Measurements from ENCODE around the gene LGALS16. TPM values are rescaled to one million over a fixed set of nuclear protein-coding genes. Genes with fewer than 3 reads are reported as not detected.

Gene LGALS16
- total RNA-seq, 1 experiment from 2014 or later, result not detected

DNA sequence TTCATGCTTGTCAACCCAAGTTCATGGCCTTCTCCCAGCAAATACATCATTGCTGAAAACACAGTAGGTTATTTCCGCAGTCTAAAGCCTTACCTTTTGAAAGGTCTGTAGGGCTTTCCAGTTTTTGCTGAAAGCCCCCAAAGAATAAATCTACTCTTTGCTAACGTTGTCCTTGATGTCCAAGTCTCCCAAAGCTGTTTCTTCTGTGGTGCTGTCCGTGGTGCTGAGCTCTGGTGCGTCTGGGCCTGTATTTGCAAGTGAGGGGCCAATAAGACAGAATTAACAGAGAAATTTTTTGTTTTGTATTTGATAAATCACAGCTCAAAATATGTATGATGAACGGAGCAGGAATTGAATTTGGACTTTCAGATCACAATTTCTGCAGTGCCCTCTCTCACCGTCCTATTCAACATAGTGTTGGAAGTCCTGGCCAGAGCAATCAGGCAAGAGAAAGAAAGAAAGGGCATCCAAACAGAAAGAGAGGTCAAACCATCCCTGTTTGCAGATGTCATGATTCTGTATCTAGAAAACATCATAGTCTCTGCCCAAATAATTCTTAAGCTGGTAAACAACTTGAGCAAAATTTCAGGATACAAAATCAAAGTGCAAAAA is 9.8 kb upstream of the LGALS16 start:
- no TSS peak for BruUV-seq (replicated peaks)

DNA sequence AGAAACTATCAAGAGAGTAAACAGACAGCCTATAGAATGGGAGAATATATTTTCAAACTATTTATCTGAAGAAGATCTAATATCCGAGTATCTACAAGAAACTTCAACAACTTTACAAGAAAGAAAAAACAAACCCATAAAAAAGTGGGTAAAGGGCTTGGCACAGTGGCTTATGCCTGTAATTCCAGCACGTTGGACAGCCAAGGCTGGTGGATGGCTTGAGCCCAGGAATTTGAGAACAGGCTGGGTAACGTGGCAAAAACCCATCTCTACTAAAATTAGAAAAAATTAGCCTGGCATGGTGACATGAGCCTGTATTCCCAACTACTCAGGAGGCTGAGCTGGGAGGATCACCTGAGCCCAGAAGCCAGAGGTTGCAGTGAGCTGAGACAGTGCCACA is 7.8 kb upstream of the LGALS16 start:
- no peaks in the 10 kb centered on the region for H3F3A ChIP-seq (ENCODE audit: insufficient read depth, low read depth)
- H3K4me1 ChIP-seq (replicated peaks; ENCODE audit: insufficient read depth), result no peaks in the 10 kb centered on the region
- no peak overlapping the region for H2AFZ ChIP-seq
- DNase-seq, result no peak
- POLR2A ChIA-PET (ENCODE audit: unreplicated experiment), result no interaction called here
- H4K20me1 ChIP-seq (ENCODE audit: insufficient read depth), result no peaks in the 10 kb centered on the region
- H3K27me3 ChIP-seq (ENCODE audit: insufficient read depth, low read depth), result no peaks in the 10 kb centered on the region; the same call in none of the 2 replicates
- intact Hi-C loops (cut with micrococcal nuclease; ENCODE audit: unreplicated experiment), result no loop called here
- no peaks in the 10 kb centered on the region for H3K9me3 ChIP-seq (ENCODE audit: insufficient read depth, low read depth)
- H3K4me2 ChIP-seq, result no peak overlapping the region
- H3K79me2 ChIP-seq (ENCODE audit: low read depth), result no peaks in the 10 kb centered on the region
- CTCF ChIA-PET, result no interaction called here
- no peaks in the 10 kb centered on the region for H3K36me3 ChIP-seq (ENCODE audit: low read depth)
- BruUV-seq (replicated peaks), result no TSS peak
- no peak overlapping the region for H3K27ac ChIP-seq
- TF ChIP-seq, protein P1, sequence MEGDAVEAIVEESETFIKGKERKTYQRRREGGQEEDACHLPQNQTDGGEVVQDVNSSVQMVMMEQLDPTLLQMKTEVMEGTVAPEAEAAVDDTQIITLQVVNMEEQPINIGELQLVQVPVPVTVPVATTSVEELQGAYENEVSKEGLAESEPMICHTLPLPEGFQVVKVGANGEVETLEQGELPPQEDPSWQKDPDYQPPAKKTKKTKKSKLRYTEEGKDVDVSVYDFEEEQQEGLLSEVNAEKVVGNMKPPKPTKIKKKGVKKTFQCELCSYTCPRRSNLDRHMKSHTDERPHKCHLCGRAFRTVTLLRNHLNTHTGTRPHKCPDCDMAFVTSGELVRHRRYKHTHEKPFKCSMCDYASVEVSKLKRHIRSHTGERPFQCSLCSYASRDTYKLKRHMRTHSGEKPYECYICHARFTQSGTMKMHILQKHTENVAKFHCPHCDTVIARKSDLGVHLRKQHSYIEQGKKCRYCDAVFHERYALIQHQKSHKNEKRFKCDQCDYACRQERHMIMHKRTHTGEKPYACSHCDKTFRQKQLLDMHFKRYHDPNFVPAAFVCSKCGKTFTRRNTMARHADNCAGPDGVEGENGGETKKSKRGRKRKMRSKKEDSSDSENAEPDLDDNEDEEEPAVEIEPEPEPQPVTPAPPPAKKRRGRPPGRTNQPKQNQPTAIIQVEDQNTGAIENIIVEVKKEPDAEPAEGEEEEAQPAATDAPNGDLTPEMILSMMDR (conservative IDR thresholded peaks at IDR 0.05), result no peak
- no peak for TF ChIP-seq EZH2 (IDR thresholded peaks at IDR 0.05; ENCODE audit: low read depth)
- H3K4me3 ChIP-seq, result no peak overlapping the region
- H3K9me2 ChIP-seq (ENCODE audit: insufficient read depth), result no peaks in the 10 kb centered on the region

More for the DNA sequence above, 9.8 kb upstream of the LGALS16 start:
- ChIA-PET CTCF (no interaction called here), POLR2A (ENCODE audit: unreplicated experiment) (no interaction called here)
- H2AFZ ChIP-seq, result no peak overlapping the region
- H3K4me3 ChIP-seq, result no peak overlapping the region
- no peaks in the 10 kb centered on the region for H4K20me1 ChIP-seq (ENCODE audit: insufficient read depth)
- no peaks in the 10 kb centered on the region for H3K9me2 ChIP-seq (ENCODE audit: insufficient read depth)
- no peaks in the 10 kb centered on the region for H3F3A ChIP-seq (ENCODE audit: insufficient read depth, low read depth)
- no peaks in the 10 kb centered on the region for H3K9me3 ChIP-seq (ENCODE audit: insufficient read depth, low read depth)
- H3K27me3 ChIP-seq (ENCODE audit: insufficient read depth, low read depth), result peaks cover 1% of the 10 kb centered on the region
- no peak overlapping the region for H3K27ac ChIP-seq
- intact Hi-C loops (cut with micrococcal nuclease; ENCODE audit: unreplicated experiment), result no loop called here
- DNase-seq, result peak in 1 of 2 experiments; percentile 8
- no peaks in the 10 kb centered on the region for H3K36me3 ChIP-seq (ENCODE audit: low read depth)
- H3K4me2 ChIP-seq, result no peak overlapping the region
- no peaks in the 10 kb centered on the region for H3K4me1 ChIP-seq (replicated peaks; ENCODE audit: insufficient read depth)
- TF ChIP-seq, protein P1 (conservative IDR thresholded peaks at IDR 0.05), result no peak
- TF ChIP-seq EZH2 (IDR thresholded peaks at IDR 0.05; ENCODE audit: low read depth), result no peak
- H3K79me2 ChIP-seq (ENCODE audit: low read depth), result no peaks in the 10 kb centered on the region

DNA sequence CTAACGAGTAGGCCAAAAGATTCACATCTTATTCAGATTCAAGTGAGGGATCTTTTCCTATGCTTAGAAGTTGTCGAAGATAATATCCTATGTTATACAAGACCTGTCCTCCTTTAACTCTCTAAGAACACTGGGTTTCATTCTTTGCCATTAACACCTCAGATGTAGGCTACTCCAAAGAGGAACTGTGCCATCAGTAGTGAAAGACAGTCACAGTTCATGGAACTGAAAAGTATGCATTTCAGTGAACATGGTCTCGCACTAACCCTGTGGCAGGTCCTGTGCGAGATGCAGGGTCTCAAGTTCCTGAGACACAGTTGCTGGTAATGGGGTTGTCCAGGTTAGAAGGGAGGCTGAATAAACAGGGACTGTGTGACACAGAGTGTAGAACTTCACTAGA is 4.1 kb downstream of the LGALS16 start:
- H3K36me3 ChIP-seq (ENCODE audit: low read depth), result no peaks in the 10 kb centered on the region
- H3K9me2 ChIP-seq (ENCODE audit: insufficient read depth), result no peaks in the 10 kb centered on the region
- H3K4me2 ChIP-seq, result no peak overlapping the region
- H3F3A ChIP-seq (ENCODE audit: insufficient read depth, low read depth), result no peaks in the 10 kb centered on the region
- POLR2A ChIA-PET (ENCODE audit: unreplicated experiment), result no interaction called here
- no TSS peak for BruUV-seq (replicated peaks)
- no peak overlapping the region for H3K27ac ChIP-seq
- H3K9me3 ChIP-seq (ENCODE audit: insufficient read depth, low read depth), result no peaks in the 10 kb centered on the region
- CTCF ChIA-PET, result no interaction called here
- no peaks in the 10 kb centered on the region for H4K20me1 ChIP-seq (ENCODE audit: insufficient read depth)
- H3K79me2 ChIP-seq (ENCODE audit: low read depth), result no peaks in the 10 kb centered on the region
- DNase-seq, result no peak
- TF ChIP-seq EZH2 (IDR thresholded peaks at IDR 0.05; ENCODE audit: low read depth), result no peak
- TF ChIP-seq, protein P1 (conservative IDR thresholded peaks at IDR 0.05), result no peak
- H3K4me1 ChIP-seq (replicated peaks; ENCODE audit: insufficient read depth), result no peaks in the 10 kb centered on the region
- H3K27me3 ChIP-seq (ENCODE audit: insufficient read depth, low read depth), result peaks cover 28% of the 10 kb centered on the region
- H2AFZ ChIP-seq, result no peak overlapping the region
- intact Hi-C loops (cut with micrococcal nuclease; ENCODE audit: unreplicated experiment), result no loop called here
- no peak overlapping the region for H3K4me3 ChIP-seq

Measured in PC-9 (cell line).